ENCODE measurements around the gene CAPSL.

DNA sequence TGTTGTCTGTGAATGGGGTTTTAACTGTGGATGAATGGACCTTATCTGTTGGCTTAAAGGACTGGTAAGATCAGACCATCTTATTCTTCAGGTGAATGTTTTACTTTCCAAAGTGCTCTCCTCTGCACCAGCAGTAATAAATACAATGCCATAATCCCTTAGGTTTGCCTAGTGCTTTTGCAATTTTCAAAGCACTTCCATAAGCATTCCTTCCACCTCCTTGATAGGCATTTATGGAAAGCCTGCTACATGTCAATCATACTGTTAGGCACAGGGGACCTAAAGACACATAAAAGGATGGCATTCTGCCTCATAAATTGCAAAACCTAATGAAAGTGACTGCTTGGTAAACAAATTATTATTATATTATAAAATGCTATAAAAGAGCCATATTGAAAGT is 60.3 kb downstream of the CAPSL start:
- no peak for TF ChIP-seq EZH2 (IDR thresholded peaks at IDR 0.05; ENCODE audit: borderline replicate concordance, low read length)
- TF ChIP-seq, protein P1, sequence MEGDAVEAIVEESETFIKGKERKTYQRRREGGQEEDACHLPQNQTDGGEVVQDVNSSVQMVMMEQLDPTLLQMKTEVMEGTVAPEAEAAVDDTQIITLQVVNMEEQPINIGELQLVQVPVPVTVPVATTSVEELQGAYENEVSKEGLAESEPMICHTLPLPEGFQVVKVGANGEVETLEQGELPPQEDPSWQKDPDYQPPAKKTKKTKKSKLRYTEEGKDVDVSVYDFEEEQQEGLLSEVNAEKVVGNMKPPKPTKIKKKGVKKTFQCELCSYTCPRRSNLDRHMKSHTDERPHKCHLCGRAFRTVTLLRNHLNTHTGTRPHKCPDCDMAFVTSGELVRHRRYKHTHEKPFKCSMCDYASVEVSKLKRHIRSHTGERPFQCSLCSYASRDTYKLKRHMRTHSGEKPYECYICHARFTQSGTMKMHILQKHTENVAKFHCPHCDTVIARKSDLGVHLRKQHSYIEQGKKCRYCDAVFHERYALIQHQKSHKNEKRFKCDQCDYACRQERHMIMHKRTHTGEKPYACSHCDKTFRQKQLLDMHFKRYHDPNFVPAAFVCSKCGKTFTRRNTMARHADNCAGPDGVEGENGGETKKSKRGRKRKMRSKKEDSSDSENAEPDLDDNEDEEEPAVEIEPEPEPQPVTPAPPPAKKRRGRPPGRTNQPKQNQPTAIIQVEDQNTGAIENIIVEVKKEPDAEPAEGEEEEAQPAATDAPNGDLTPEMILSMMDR (conservative IDR thresholded peaks at IDR 0.05 in 1 of 2, IDR thresholded peaks at IDR 0.05 in 1 of 2; ENCODE audit: extremely low read depth in 1 of 2, insufficient read depth in 1 of 2, low read depth in 1 of 2, low read length in 2 of 2) = no peak

All from mammary epithelial cell (primary cell).